COLO668 (cell line): ENCODE results near the gene IQCE.
A peak's percentile ranks its signal among the peaks of the same experiment; 100 is the strongest.

Experiments used
- DNase-seq: peaks from one replicate; lab custom pipeline; 2025; ENCODE audit not compliant: unreplicated experiment; lab: John Stamatoyannopoulos, UW

The IQCE gene

GRCh38 chr7:2644220-2644561, 85.4 kb downstream of the IQCE start:
- no peak for DNase-seq

GRCh38 chr7:2644562-2645273, 85.9 kb downstream of the IQCE start:
- DNase-seq: no peak

- DNase-seq: no peak
Measured at GRCh38 chr7:2645274-2645868, 86.6 kb downstream of the IQCE start.

DNA sequence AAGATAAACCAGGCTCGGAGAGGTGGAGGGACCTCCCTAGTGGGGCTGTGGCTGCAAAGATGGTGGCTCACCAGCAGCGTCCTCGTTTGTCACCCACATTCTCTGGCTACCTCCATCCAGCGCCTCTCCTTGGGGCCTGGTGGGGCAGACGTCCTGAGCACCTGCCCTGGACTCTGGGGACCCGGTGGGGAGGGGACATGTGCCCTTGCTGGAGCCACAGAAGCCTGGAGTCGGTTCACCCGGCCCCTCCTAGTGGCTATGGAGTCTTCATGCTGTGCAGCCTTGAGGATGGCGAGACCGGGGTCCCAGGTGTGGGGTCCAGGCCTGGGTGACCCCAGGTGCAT, 87.5 kb downstream of the IQCE start:
- DNase-seq: no peak

DNA sequence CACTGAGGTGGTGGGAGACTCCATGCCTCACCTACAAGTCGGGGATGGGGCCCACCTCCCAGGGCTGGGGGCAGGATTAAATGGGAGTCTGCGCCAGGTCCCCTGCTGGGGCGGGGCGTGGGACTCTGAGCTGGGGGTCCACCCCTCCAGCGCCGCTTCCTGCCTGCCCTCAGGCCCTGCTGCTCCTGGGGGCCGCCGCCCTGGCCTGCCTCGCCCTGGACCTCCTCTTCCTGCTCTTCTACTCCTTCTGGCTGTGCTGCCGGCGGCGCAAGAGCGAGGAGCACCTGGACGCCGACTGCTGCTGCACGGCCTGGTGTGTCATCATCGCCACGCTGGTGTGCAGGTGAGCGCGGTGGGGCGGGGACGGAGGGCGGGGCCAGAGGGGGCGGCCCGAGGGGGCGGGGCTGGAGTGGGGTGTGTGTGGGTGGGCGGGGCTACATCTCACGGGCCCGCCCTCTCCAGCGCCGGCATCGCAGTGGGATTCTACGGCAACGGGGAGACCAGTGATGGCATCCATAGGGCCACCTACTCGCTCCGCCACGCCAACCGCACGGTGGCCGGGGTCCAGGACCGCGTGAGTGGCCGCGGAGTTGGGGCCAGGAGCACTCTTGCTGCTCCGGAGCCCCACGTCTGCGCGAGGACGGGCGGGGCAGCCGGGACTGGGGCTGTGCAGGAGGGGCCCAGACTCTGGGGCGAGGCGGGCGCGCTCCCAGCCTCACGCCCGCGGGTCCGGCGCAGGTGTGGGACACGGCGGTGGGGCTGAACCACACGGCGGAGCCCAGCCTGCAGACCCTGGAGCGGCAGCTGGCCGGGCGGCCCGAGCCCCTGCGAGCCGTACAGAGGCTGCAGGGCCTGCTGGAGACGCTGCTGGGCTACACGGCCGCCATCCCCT, 88.1 kb downstream of the IQCE start:
- no peak for DNase-seq

DNA sequence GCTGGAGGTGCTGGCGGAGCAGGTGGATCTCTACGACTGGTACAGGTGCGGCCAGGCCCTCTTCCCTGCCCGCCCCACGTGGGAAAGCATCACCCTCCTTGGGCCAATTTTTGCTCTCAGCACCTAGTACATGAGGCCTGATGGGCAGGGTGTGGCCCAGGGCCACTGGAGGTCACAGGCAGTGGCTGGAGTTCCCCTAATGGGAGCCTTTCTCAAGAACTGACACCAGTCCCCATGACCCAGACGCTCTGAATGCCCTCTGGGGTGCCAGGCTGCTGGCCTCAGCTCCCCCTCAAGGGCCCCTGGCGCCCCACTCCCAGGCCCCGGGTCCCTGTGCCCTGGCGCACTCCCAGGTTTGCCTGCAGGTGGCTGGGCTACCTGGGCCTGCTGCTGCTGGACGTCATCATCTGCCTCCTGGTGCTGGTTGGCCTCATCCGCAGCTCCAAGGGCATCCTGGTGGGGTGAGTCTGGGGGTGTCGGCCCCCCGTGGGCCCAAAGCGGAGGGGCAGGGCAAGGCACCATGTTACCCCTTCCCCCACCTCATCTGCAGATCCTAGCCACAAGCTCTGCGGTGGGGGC, 88.9 kb downstream of the IQCE start:
- no peak for DNase-seq

GRCh38 chr7:2649139-2649838, 90.5 kb downstream of the IQCE start:
- no peak for DNase-seq

- no peak for DNase-seq
Measured at GRCh38 chr7:2649991-2650390, 91.2 kb downstream of the IQCE start.

GRCh38 chr7:2650451-2650850, 91.7 kb downstream of the IQCE start:
- DNase-seq: no peak

DNA sequence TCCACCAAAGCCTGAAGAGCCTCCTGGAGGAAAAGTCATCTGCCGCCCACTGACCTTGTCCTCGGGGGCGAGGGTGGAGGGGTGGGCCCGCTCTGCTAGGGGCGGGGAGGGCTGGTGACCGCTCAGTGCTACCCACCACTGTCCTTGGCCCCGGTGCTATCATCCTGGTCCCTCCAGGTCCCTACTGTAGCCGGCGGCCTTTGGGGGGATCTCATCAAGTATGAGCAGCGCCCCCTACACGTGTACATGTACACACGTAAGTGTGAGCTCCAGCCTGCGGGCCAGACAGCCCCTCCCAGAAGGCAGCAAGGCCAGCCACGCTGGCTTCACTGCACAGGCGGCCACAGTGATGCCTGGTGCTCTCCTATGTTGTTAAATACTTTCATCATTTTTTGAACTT, 92.6 kb downstream of the IQCE start:
- DNase-seq: no peak

- DNase-seq: no peak
Measured at GRCh38 chr7:2651847-2652735, 93.3 kb downstream of the IQCE start.

DNA sequence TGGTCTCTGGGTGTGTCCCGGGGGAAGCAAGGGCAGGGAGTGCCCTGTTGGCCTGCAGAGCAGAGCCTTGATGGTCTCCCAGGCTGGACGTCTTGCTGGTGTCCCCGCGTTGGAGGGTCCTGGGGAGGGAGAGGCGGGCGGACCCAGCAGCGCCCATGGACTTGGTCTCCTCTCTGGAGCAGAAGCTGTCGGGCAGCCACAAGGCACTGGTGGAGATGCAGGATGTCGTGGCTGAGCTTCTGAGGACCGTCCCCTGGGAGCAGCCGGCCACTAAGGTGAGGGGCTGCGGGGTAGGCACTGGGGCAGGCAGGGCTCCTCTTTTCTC, 93.9 kb downstream of the IQCE start:
- no peak for DNase-seq

- peak; percentile 40 for DNase-seq
Measured at GRCh38 chr7:2654059-2654458, 95.3 kb downstream of the IQCE start.

- DNase-seq: no peak
Measured at GRCh38 chr7:2655870-2656614, 97.3 kb downstream of the IQCE start.

- no peak for DNase-seq
Measured at GRCh38 chr7:2657208-2657607, 98.4 kb downstream of the IQCE start.

GRCh38 chr7:2657920-2658671, 99.3 kb downstream of the IQCE start:
- no peak for DNase-seq

DNA sequence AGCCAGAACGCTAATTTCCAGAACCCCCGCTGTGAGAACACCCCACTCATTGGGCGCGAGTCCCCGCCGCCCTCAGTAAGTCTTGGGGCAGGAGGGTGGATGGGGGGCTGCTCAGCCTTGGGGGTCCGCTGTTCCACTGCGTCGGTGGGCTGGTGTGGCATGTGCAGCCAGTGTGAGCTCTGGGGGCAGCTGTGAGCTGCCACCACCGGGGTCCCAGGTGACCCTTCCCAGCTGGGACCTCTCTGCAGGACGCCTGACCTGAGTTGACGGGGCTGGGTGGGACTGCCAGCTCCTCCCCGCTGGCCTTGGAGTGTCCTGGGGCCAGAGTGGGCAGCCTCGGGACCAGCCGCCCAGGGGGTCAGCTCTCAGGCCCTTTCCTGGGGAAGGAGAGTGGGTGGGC, 100.2 kb downstream of the IQCE start:
- DNase-seq: no peak

- DNase-seq: no peak
Measured at GRCh38 chr7:2659556-2660358, 101.0 kb downstream of the IQCE start.
